GM19240 (cell line): Measurements from ENCODE around the gene CTRL.
"Not testable (repeated sequence)": the region's sequence is repeated elsewhere in the genome, so short reads cannot be mapped to it uniquely, and the experiment has no call there.

Source experiments
- DNase-seq: peaks from one replicate; pipeline ENCODE4 v3.0.0; 2011; ENCODE audit warnings: low spot score; ENCODE audit not compliant: insufficient read length

The CTRL gene

DNA sequence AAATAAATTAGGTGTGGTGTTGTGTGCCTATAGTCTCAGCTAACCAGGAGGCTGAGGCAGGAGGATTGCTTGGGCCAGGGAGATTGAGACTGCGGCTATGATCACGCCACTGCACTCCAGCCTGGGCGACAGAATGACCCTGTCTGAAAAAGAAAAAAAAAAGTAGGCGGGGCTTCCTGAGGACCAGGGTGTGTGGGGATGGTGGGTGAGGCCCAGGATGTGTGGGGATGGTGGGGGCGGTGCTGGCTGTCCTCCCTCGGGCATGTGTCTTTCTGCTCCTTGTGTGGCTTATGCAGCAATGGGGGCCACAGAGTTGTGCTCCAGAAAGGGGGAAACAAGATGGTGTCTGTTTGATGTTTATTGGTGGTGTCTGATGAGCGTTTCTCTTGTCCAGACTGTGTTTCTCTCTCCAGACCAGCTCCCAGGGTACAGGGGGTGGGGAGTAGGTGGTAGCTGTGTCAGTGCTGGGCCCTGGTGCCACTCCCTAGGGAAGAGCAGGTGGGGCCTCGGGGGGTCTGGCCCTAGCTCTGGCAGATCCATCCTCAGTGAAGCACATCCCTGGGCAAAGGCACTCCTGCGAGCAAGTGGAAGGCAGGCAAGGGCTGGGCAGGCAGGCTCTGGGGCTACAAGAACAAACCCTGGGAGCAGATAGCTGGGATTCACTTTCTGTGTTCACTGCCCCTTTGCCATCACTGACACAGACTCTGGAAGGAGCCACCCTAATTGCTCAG, 10.0 kb upstream of the CTRL start:
- no peak for DNase-seq

- DNase-seq = no peak
Observed at GRCh38 chr16:67940446-67941089, 8.9 kb upstream of the CTRL start.

- DNase-seq = no peak
Observed at GRCh38 chr16:67939507-67940445, 8.1 kb upstream of the CTRL start.

GRCh38 chr16:67937713-67938112, 6.1 kb upstream of the CTRL start:
- not testable (repeated sequence) for DNase-seq

- DNase-seq = peak; percentile 96
Observed at GRCh38 chr16:67936880-67937605, 5.4 kb upstream of the CTRL start.

- DNase-seq = peak; percentile 22
Observed at GRCh38 chr16:67936124-67936879, 4.6 kb upstream of the CTRL start, which contains the start of gene PSMB10. Gene PSMB10, minus strand, starts transcription at chr16:67936850. Its CDS starts 101 bp downstream, at chr16:67936749.

- peak; percentile 100 for DNase-seq
Observed at GRCh38 chr16:67935402-67936123, 3.9 kb upstream of the CTRL start.

DNA sequence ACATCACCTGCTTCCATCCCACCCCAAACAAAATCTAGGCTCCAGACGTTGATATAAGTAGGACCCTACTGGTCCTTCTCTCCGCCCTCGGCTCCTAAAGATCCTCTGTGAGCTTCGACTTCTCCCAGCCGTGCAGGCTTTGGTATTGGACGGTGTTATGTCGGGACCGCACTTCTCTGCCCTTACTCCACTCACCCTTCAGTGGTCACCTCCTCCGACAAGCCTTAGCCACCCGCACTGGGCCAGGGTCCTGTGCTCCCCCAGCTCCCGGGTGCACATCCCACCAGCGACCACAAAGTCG, 3.4 kb upstream of the CTRL start:
- no peak for DNase-seq

GRCh38 chr16:67934306-67935100, 2.8 kb upstream of the CTRL start:
- DNase-seq = no peak

GRCh38 chr16:67933805-67934204, 2.1 kb upstream of the CTRL start:
- no peak for DNase-seq

DNA sequence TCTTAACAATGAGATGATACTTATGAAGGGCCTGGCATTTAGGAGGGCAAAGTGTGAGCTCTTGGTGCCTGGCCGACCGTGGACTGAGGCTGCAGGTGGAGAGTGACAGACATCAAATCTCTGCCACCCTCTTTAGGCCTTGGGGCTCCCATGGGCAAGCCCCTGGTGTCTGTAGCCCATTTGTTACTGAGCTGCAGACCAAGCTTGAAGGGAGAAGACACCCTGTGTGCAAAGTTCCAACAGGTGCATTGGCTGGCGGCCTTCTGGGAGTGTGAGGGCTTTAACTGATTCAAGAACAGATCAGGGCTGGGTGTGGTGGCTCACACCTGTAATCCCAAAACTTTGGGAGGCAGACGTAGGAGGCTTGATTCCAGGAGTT, 789 bp upstream of the CTRL start:
- no peak for DNase-seq

DNA sequence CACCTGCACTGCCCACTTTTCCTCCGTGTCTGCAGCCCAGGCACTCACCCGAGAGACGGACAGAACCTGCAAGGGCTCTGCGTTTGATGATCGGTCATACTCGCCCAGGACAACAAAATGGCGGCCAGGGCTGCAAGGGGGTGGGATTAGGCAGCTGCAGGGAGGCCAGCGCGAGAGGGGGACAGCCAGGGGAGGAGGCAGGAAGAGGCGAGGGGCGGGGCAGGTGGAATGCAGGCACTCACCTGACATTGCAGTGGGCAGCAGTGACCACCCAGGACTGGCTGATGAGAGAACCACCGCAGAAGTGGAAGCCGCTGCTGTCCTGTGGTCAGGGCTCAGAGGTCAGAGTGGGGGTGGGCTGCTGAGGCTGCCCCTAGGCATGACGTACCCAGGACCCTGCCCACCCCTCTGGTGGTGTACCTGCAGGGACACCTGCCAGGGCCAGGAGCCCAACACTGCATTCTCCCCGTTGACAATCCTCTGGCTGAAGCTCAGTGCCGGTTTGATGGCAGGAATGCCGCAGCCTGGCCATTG, 917 bp downstream of the CTRL start:
- DNase-seq = no peak

DNA sequence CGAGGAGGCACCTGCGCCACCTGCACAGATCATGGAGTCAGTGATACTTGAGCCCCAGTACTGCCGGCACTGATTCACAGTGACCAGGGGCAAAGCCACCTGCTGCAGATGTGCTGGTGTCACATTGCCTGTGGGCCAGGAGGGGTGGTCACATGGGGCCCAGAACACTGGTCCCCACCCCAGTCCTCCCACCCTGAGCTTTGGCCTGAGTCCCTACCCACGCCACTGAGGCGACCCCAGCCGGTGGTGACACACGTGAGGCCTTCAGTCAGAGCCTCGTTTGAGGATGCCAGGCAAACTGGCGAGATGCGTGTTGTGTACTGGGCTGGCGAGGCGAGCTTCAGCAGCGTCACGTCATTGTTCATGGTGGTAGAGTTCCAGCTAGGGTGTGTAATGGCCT, 1.5 kb downstream of the CTRL start:
- no peak for DNase-seq

GRCh38 chr16:67928561-67929364, 2.9 kb downstream of the CTRL start:
- DNase-seq = peak; percentile 56

- DNase-seq = no peak
Observed at GRCh38 chr16:67928147-67928546, 3.5 kb downstream of the CTRL start.

DNA sequence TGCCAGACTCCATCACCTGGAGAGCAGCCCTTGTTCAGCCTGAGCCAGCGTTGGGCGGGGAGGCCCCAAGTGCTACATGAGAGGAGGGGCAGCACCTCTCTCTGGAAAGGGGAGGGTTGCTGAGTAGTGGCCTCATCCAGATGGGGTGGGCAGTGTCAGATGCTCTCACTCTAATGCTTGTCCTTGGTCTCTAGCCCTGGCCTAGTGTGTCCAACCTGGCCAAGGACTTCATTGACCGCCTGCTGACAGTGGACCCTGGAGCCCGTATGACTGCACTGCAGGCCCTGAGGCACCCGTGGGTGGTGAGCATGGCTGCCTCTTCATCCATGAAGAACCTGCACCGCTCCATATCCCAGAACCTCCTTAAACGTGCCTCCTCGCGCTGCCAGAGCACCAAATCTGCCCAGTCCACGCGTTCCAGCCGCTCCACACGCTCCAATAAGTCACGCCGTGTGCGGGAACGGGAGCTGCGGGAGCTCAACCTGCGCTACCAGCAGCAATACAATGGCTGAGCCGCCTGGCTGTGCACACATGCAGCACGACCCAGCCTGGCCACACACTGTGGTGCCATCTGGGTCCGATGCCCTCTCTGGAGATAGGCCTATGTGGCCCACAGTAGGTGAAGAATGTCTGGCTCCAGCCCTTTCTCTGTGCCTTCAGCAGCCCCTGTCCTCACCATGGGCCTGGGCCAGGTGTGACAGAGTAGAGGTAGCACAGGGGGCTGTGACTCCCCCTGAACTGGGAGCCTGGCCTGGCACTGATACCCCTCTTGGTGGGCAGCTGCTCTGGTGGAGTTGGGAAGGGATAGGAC, 4.3 kb downstream of the CTRL start:
- no peak for DNase-seq

DNA sequence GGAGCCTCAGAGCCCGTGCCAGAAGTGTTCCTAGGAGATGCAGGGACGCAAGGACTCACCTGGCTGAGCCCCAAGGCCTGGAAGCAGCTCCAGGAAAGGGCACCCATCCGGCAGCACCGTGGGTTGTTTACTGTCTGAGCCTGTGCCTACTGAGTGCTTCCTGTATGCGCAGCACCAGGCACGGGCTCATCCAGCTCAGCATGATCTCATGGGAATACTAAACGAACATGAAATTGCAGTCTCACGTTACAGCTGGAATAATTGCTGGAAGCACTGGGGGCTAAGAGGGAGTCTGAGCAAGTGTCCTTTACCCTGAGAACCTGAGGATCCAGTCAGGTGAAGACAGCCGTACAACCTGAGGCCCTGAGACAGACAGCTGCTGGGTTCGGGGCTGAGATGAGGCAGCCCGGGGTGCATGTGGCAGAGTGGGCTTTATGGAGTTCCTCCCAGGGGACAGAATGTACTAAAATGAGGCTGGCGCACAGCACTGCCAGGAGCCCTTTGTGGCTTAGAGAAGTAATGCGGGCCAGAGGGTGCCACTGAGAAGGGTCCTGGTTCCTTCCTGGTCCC, 5.4 kb downstream of the CTRL start:
- DNase-seq = no peak
